Calu3 (cell line): ENCODE measurements around the gene TNNI2. TPM values are rescaled to one million over a fixed set of nuclear protein-coding genes. Genes with fewer than 3 reads are reported as not detected.

ENCODE experiments used
- BruUV-seq: library from RNA; stranded (reverse); fragments of 400-500 nt; replicated peaks from 2 replicates; lab custom pipeline; 2021; lab: Mats Ljungman, UMichigan
- CTCF ChIA-PET: fragments of 300-600 bp; sonication (Branson Sonifier 250); formaldehyde crosslinking; loops from one replicate; lab custom pipeline; 2022; ENCODE audit warnings: antibody characterized with exemption; lab: Charles Lee
- DNase-seq: peaks from one replicate; pipeline ENCODE4 v3.0.0; 2022
- H3K27ac Mint-ChIP-seq: one replicate; pipeline ENCODE4 v1.8.0; 2022; ENCODE audit warnings: mixed read lengths; ENCODE audit not compliant: unreplicated experiment
- H3K27me3 Mint-ChIP-seq: one replicate; pipeline ENCODE4 v1.8.0; 2022; ENCODE audit warnings: mixed read lengths; ENCODE audit not compliant: unreplicated experiment
- H3K36me3 Mint-ChIP-seq: one replicate; pipeline ENCODE4 v1.8.0; 2022; ENCODE audit warnings: mild to moderate bottlenecking, moderate library complexity, mixed read lengths; ENCODE audit not compliant: insufficient read depth, unreplicated experiment
- H3K4me1 Mint-ChIP-seq: one replicate; pipeline ENCODE4 v1.8.0; 2022; ENCODE audit warnings: mild to moderate bottlenecking, low read depth, mixed read lengths; ENCODE audit not compliant: unreplicated experiment
- H3K4me3 Mint-ChIP-seq: one replicate; pipeline ENCODE4 v1.8.0; 2022; ENCODE audit warnings: mild to moderate bottlenecking, low read depth, moderate library complexity, mixed read lengths; ENCODE audit not compliant: unreplicated experiment
- H3K9me3 Mint-ChIP-seq: one replicate; pipeline ENCODE4 v1.8.0; 2022; ENCODE audit warnings: low read depth, mixed read lengths; ENCODE audit not compliant: unreplicated experiment
- intact Hi-C: fragments of 100-400 bp; cut with micrococcal nuclease; formaldehyde crosslinking; loops from one replicate; pipeline ENCODE4 v1.10.0; 2022; ENCODE audit not compliant: unreplicated experiment
- total RNA-seq: library from RNA; stranded (reverse); gene quantifications from 2 replicates; pipeline ENCODE4 v1.2.3, GENCODE V29; 2022
- TF ChIP-seq, protein P1 (sequence below): fragments of 200-600 bp; IDR thresholded peaks from one replicate; pipeline ENCODE4 v1.8.0; 2022; ENCODE audit warnings: antibody characterized with exemption; ENCODE audit not compliant: unreplicated experiment

TNNI2 gene
- total RNA-seq, 1 experiment from 2014 or later = 1.3 TPM

GRCh38 chr11:1821562-1821961 lies 17.2 kb upstream of the TNNI2 start:
- H3K27ac Mint-ChIP-seq = no peak overlapping the region
- TF ChIP-seq, protein P1, sequence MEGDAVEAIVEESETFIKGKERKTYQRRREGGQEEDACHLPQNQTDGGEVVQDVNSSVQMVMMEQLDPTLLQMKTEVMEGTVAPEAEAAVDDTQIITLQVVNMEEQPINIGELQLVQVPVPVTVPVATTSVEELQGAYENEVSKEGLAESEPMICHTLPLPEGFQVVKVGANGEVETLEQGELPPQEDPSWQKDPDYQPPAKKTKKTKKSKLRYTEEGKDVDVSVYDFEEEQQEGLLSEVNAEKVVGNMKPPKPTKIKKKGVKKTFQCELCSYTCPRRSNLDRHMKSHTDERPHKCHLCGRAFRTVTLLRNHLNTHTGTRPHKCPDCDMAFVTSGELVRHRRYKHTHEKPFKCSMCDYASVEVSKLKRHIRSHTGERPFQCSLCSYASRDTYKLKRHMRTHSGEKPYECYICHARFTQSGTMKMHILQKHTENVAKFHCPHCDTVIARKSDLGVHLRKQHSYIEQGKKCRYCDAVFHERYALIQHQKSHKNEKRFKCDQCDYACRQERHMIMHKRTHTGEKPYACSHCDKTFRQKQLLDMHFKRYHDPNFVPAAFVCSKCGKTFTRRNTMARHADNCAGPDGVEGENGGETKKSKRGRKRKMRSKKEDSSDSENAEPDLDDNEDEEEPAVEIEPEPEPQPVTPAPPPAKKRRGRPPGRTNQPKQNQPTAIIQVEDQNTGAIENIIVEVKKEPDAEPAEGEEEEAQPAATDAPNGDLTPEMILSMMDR = no peak
- H3K27me3 Mint-ChIP-seq = no peaks in the 10 kb centered on the region
- no peak for DNase-seq
- H3K4me1 Mint-ChIP-seq = peaks cover 2% of the 10 kb centered on the region
- CTCF ChIA-PET = no interaction called here
- H3K9me3 Mint-ChIP-seq = no peaks in the 10 kb centered on the region
- BruUV-seq = no TSS peak
- peaks cover 11% of the 10 kb centered on the region for H3K36me3 Mint-ChIP-seq
- H3K4me3 Mint-ChIP-seq = no peak overlapping the region
- intact Hi-C loops = no loop called here

DNA sequence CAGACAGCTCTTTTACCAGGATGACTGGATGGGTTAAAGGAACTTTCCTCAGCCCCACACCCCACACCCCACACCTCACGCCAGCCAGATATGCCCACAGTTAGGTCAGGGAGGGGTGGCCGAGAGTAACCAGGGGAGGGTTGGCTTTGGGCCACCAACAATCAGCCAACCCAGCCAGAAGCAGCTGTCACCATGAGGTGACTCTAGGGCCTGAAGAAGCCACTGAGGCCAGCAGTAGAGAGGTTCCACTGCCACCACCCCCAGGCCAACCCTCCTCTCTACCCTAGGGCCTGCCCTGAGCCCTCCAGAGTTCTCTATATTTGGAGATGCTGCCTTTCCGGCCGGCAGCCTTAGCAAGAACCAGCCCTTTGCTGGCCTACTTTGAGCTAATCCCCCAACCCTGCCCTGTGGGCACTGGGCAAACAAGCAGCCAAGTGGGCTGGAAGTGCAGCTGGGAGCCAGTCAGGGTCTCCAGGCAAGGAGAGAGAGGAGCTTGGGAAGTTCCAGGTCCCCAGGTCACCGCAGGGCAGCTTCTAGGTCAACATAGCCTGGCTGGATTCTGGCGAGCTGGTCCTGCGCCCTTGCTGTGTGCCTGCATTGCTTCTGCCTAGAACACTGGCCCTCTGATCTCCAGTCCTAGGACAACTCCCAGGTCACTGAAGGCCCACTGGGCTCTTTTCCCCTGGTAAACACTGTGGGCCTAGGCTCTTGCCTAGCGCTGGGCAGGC lies 16.0 kb upstream of the TNNI2 start:
- DNase-seq = no peak
- Mint-ChIP-seq H3K36me3 (peaks cover 22% of the 10 kb centered on the region), H3K4me3 (no peak overlapping the region), H3K27me3 (no peaks in the 10 kb centered on the region), H3K27ac (no peak overlapping the region), H3K9me3 (no peaks in the 10 kb centered on the region), H3K4me1 (peaks cover 15% of the 10 kb centered on the region)
- TF ChIP-seq, protein P1 = no peak
- intact Hi-C loops = no loop called here
- CTCF ChIA-PET = interaction anchor here (0.6 kb wide), 1 partner anchor 11 kb away, joined by 3 read pairs; no protein-coding TSS in a partner anchor
- no TSS peak for BruUV-seq

GRCh38 chr11:1823376-1824220 lies 15.2 kb upstream of the TNNI2 start:
- peaks cover 22% of the 10 kb centered on the region for H3K4me1 Mint-ChIP-seq
- no peak overlapping the region for H3K4me3 Mint-ChIP-seq
- peaks cover 22% of the 10 kb centered on the region for H3K36me3 Mint-ChIP-seq
- TF ChIP-seq, protein P1 = no peak
- CTCF ChIA-PET = no interaction called here
- no peaks in the 10 kb centered on the region for H3K9me3 Mint-ChIP-seq
- intact Hi-C loops = no loop called here
- no peak for DNase-seq
- H3K27me3 Mint-ChIP-seq = no peaks in the 10 kb centered on the region
- BruUV-seq = no TSS peak
- H3K27ac Mint-ChIP-seq = no peak overlapping the region

DNA sequence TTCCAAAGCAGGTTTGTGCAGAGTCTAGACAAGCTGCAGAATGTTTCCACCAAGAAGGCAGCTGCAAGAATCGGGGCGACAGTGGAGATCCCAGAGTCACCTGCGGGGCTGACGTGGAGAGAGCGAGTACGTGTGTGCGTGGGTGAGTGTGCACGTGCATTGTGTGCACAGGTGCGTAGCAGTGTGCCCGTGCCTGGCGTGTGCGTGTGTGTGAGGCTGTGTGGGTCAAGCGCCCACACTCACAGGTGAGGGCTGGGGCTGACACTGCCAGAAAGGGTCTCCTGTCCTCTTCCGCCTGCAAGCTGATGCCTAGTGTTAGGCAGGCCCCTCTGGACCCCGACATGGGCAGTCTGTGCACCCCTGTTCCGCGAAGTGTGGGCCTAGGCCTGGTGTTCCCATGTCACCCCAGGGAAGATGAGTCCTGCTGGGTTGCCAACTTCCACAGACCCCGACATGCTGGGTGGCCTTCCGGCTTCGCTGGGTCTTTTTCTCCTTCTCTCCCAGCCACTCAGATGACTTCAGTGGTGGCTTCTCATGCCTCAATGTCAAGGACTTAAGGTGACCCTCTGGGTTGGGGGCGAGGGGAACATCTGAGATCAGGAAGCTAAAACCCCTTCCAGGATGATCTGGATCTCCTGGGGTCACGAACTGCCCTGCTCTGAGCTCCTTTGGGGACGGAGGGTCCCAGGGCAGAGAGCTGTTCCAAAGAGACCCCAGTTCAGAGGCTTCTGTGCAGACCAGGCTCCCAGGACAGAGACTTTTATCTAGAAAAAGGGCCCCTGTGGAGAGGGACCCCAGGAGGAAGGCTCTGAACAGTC lies 14.4 kb upstream of the TNNI2 start:
- intact Hi-C loops = no loop called here
- CTCF ChIA-PET = interaction anchor here (0.6 kb wide), 1 partner anchor 595 kb away, joined by 3 read pairs; no protein-coding TSS in a partner anchor
- no peaks in the 10 kb centered on the region for H3K27me3 Mint-ChIP-seq
- no TSS peak for BruUV-seq
- no peaks in the 10 kb centered on the region for H3K9me3 Mint-ChIP-seq
- H3K4me1 Mint-ChIP-seq = peaks cover 31% of the 10 kb centered on the region
- no peak overlapping the region for H3K4me3 Mint-ChIP-seq
- no peak for DNase-seq
- no peak overlapping the region for H3K27ac Mint-ChIP-seq
- peaks cover 27% of the 10 kb centered on the region for H3K36me3 Mint-ChIP-seq
- TF ChIP-seq, protein P1 = no peak
